ENCODE results near the gene HSPB1.

HSPB1 gene

DNA sequence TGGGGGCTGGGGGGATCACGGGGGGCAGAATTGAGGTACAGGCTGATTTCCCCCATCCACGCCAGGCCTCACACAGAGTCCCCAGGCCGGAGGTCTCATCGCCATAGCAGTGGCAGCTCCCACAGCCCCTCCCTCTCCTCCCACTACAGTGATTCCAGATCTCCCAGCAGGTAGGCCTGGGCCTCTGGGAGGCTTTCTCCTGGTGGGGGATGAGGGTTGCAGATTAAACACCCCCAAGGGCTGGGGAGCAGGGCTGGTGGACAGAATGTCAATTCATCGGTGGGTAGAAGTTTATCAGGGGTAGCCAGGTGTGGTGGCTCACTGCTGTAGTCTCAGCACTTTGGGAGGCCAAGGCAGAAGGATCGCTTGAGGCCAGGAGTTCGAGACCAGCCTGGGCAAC, 37.2 kb upstream of the HSPB1 start:
- no peak overlapping the region for H2AFZ ChIP-seq (ENCODE audit: insufficient read depth, low read length, poor library complexity)
- no peak overlapping the region for H3K23ac ChIP-seq (ENCODE audit: low read length)
- no peak overlapping the region for H3K18ac ChIP-seq (ENCODE audit: low read length)
- H3K9ac ChIP-seq (ENCODE audit: low read length), result peak overlapping the region; percentile 34
- no peak overlapping the region for H3K4ac ChIP-seq (ENCODE audit: low read depth, low read length)
- no peak overlapping the region for H2BK120ac ChIP-seq (ENCODE audit: insufficient read depth, low read length, poor library complexity)
- no peak overlapping the region for H3K4me2 ChIP-seq (ENCODE audit: low read length)
- DNase-seq, result no peak
- no peak overlapping the region for H3K14ac ChIP-seq (ENCODE audit: low read length)
- H4K91ac ChIP-seq (ENCODE audit: low read depth, low read length), result no peak overlapping the region
- H3K79me2 ChIP-seq (ENCODE audit: control insufficient read depth, insufficient read depth, low read length, poor library complexity), result no peaks in the 10 kb centered on the region
- H3K79me1 ChIP-seq (ENCODE audit: low read length), result no peaks in the 10 kb centered on the region
- peaks cover 4% of the 10 kb centered on the region for H3K9me3 ChIP-seq (ENCODE audit: insufficient read depth, low read depth, low read length)
- H3K27me3 ChIP-seq (ENCODE audit: insufficient read depth, low read length), result peaks cover 19% of the 10 kb centered on the region
- H3K27ac ChIP-seq (ENCODE audit: low read depth, low read length), result no peak overlapping the region
- H3K4me1 ChIP-seq (ENCODE audit: control insufficient read depth in 1 of 2, insufficient read depth in 2 of 2, low read length in 2 of 2), result peaks cover 0 to 4% of the 10 kb centered on the region in 2 experiments
- H2AK5ac ChIP-seq (ENCODE audit: low read length), result no peak overlapping the region
- no CpG with 5 or more reads among the region's 7 CpGs for WGBS (ENCODE audit: extremely low coverage, insufficient coverage, insufficient read length)
- H4K8ac ChIP-seq (ENCODE audit: low read depth, low read length), result no peak overlapping the region
- no peak overlapping the region for H4K12ac ChIP-seq (ENCODE audit: low read depth, low read length)
- H2BK5ac ChIP-seq (ENCODE audit: low read depth, low read length, poor library complexity), result no peak overlapping the region
- H3K4me3 ChIP-seq (ENCODE audit: low read depth, low read length), result peak overlapping the region; percentile 40
- H3K36me3 ChIP-seq (ENCODE audit: control insufficient read depth in 1 of 2, insufficient read depth in 2 of 2, low read length in 2 of 2), result no peaks in the 10 kb centered on the region
- no peak overlapping the region for H2BK12ac ChIP-seq (ENCODE audit: low read length)

- no peak overlapping the region for H3K27ac ChIP-seq (ENCODE audit: low read depth, low read length)
- H3K14ac ChIP-seq (ENCODE audit: low read length), result no peak overlapping the region
- no peak overlapping the region for H2AK5ac ChIP-seq (ENCODE audit: low read length)
- H3K79me1 ChIP-seq (ENCODE audit: low read length), result no peaks in the 10 kb centered on the region
- H4K12ac ChIP-seq (ENCODE audit: low read depth, low read length), result no peak overlapping the region
- H3K4me2 ChIP-seq (ENCODE audit: low read length), result peak overlapping the region; percentile 73
- H3K18ac ChIP-seq (ENCODE audit: low read length), result no peak overlapping the region
- H3K4ac ChIP-seq (ENCODE audit: low read depth, low read length), result no peak overlapping the region
- H2BK12ac ChIP-seq (ENCODE audit: low read length), result no peak overlapping the region
- H3K9ac ChIP-seq (ENCODE audit: low read length), result no peak overlapping the region
- H4K8ac ChIP-seq (ENCODE audit: low read depth, low read length), result no peak overlapping the region
- no peak overlapping the region for H4K91ac ChIP-seq (ENCODE audit: low read depth, low read length)
- DNase-seq, result no peak
- no peaks in the 10 kb centered on the region for H3K79me2 ChIP-seq (ENCODE audit: control insufficient read depth, insufficient read depth, low read length, poor library complexity)
- no peaks in the 10 kb centered on the region for H3K36me3 ChIP-seq (ENCODE audit: control insufficient read depth in 1 of 2, insufficient read depth in 2 of 2, low read length in 2 of 2)
- peak overlapping the region; percentile 10 for H2AFZ ChIP-seq (ENCODE audit: insufficient read depth, low read length, poor library complexity)
- no peak overlapping the region for H3K4me3 ChIP-seq (ENCODE audit: low read depth, low read length)
- peaks cover 4% of the 10 kb centered on the region for H3K9me3 ChIP-seq (ENCODE audit: insufficient read depth, low read depth, low read length)
- H3K27me3 ChIP-seq (ENCODE audit: insufficient read depth, low read length), result peaks cover 19% of the 10 kb centered on the region
- H2BK5ac ChIP-seq (ENCODE audit: low read depth, low read length, poor library complexity), result no peak overlapping the region
- no peak overlapping the region for H2BK120ac ChIP-seq (ENCODE audit: insufficient read depth, low read length, poor library complexity)
- WGBS (ENCODE audit: extremely low coverage, insufficient coverage, insufficient read length), result no CpG with 5 or more reads among the region's 68 CpGs
- H3K4me1 ChIP-seq (ENCODE audit: control insufficient read depth in 1 of 2, insufficient read depth in 2 of 2, low read length in 2 of 2), result peaks cover 0 to 4% of the 10 kb centered on the region in 2 experiments
- H3K23ac ChIP-seq (ENCODE audit: low read length), result no peak overlapping the region
Measured at GRCh38 chr7:76267107-76267893, 35.2 kb upstream of the HSPB1 start.

GRCh38 chr7:76267894-76268183, 34.6 kb upstream of the HSPB1 start:
- H2BK12ac ChIP-seq (ENCODE audit: low read length), result no peak overlapping the region
- H4K12ac ChIP-seq (ENCODE audit: low read depth, low read length), result no peak overlapping the region
- H4K91ac ChIP-seq (ENCODE audit: low read depth, low read length), result no peak overlapping the region
- no peak overlapping the region for H3K4me3 ChIP-seq (ENCODE audit: low read depth, low read length)
- H3K18ac ChIP-seq (ENCODE audit: low read length), result no peak overlapping the region
- H3K9ac ChIP-seq (ENCODE audit: low read length), result no peak overlapping the region
- no peaks in the 10 kb centered on the region for H3K79me1 ChIP-seq (ENCODE audit: low read length)
- WGBS (ENCODE audit: extremely low coverage, insufficient coverage, insufficient read length), result no CpG with 5 or more reads among the region's 4 CpGs
- no peak overlapping the region for H3K4me2 ChIP-seq (ENCODE audit: low read length)
- H2BK120ac ChIP-seq (ENCODE audit: insufficient read depth, low read length, poor library complexity), result no peak overlapping the region
- H3K9me3 ChIP-seq (ENCODE audit: insufficient read depth, low read depth, low read length), result peaks cover 4% of the 10 kb centered on the region
- no peak overlapping the region for H4K8ac ChIP-seq (ENCODE audit: low read depth, low read length)
- no peaks in the 10 kb centered on the region for H3K36me3 ChIP-seq (ENCODE audit: control insufficient read depth in 1 of 2, insufficient read depth in 2 of 2, low read length in 2 of 2)
- H2BK5ac ChIP-seq (ENCODE audit: low read depth, low read length, poor library complexity), result no peak overlapping the region
- H2AK5ac ChIP-seq (ENCODE audit: low read length), result no peak overlapping the region
- H3K79me2 ChIP-seq (ENCODE audit: control insufficient read depth, insufficient read depth, low read length, poor library complexity), result no peaks in the 10 kb centered on the region
- no peak overlapping the region for H3K23ac ChIP-seq (ENCODE audit: low read length)
- peaks cover 19% of the 10 kb centered on the region for H3K27me3 ChIP-seq (ENCODE audit: insufficient read depth, low read length)
- peaks cover 0 to 4% of the 10 kb centered on the region in 2 experiments for H3K4me1 ChIP-seq (ENCODE audit: control insufficient read depth in 1 of 2, insufficient read depth in 2 of 2, low read length in 2 of 2)
- H2AFZ ChIP-seq (ENCODE audit: insufficient read depth, low read length, poor library complexity), result no peak overlapping the region
- no peak overlapping the region for H3K14ac ChIP-seq (ENCODE audit: low read length)
- H3K4ac ChIP-seq (ENCODE audit: low read depth, low read length), result no peak overlapping the region
- no peak overlapping the region for H3K27ac ChIP-seq (ENCODE audit: low read depth, low read length)
- DNase-seq, result no peak

- Histone ChIP-seq H3K79me1 (ENCODE audit: low read length) (no peaks in the 10 kb centered on the region), H3K27ac (ENCODE audit: low read depth, low read length) (no peak overlapping the region), H3K18ac (ENCODE audit: low read length) (no peak overlapping the region), H3K4me2 (ENCODE audit: low read length) (no peak overlapping the region), H3K23ac (ENCODE audit: low read length) (no peak overlapping the region), H3K36me3 (ENCODE audit: control insufficient read depth in 1 of 2, insufficient read depth in 2 of 2, low read length in 2 of 2) (no peaks in the 10 kb centered on the region), H2AFZ (ENCODE audit: insufficient read depth, low read length, poor library complexity) (no peak overlapping the region), H3K4ac (ENCODE audit: low read depth, low read length) (no peak overlapping the region), H3K14ac (ENCODE audit: low read length) (no peak overlapping the region), H2BK12ac (ENCODE audit: low read length) (no peak overlapping the region), H3K9me3 (ENCODE audit: insufficient read depth, low read depth, low read length) (peaks cover 4% of the 10 kb centered on the region), H3K9ac (ENCODE audit: low read length) (no peak overlapping the region), H3K4me3 (ENCODE audit: low read depth, low read length) (no peak overlapping the region), H4K91ac (ENCODE audit: low read depth, low read length) (no peak overlapping the region), H2BK5ac (ENCODE audit: low read depth, low read length, poor library complexity) (no peak overlapping the region), H2AK5ac (ENCODE audit: low read length) (no peak overlapping the region), H4K8ac (ENCODE audit: low read depth, low read length) (no peak overlapping the region), H3K4me1 (ENCODE audit: control insufficient read depth in 1 of 2, insufficient read depth in 2 of 2, low read length in 2 of 2) (peaks cover 0 to 4% of the 10 kb centered on the region in 2 experiments), H3K27me3 (ENCODE audit: insufficient read depth, low read length) (peaks cover 19% of the 10 kb centered on the region), H4K12ac (ENCODE audit: low read depth, low read length) (no peak overlapping the region), H2BK120ac (ENCODE audit: insufficient read depth, low read length, poor library complexity) (no peak overlapping the region), H3K79me2 (ENCODE audit: control insufficient read depth, insufficient read depth, low read length, poor library complexity) (no peaks in the 10 kb centered on the region)
- WGBS (ENCODE audit: extremely low coverage, insufficient coverage, insufficient read length), result no CpG with 5 or more reads among the region's 5 CpGs
- DNase-seq, result no peak
Measured at GRCh38 chr7:76268376-76268775, 34.1 kb upstream of the HSPB1 start.

All from trophoblast cell (in vitro differentiated cells and primary cell).